IPS-18c (cell line): ENCODE results near the gene WDR83.
A peak's percentile ranks its signal among the peaks of the same experiment; 100 is the strongest.
"Not testable (repeated sequence)": the region's sequence is repeated elsewhere in the genome, so short reads cannot be mapped to it uniquely, and the experiment has no call there.

Experiments used
- H3K4me3 ChIP-seq: 2 replicates; pipeline ENCODE4 v1.7.0; 2013; ENCODE audit warnings: low read depth, mild to moderate bottlenecking, low read length, moderate library complexity; ENCODE audit not compliant: insufficient read depth
- H3K9me3 ChIP-seq: one replicate; pipeline ENCODE4 v1.6.1; 2013; ENCODE audit warnings: mild to moderate bottlenecking, low read length, moderate library complexity; ENCODE audit not compliant: control insufficient read depth, insufficient read depth

The WDR83 gene

DNA sequence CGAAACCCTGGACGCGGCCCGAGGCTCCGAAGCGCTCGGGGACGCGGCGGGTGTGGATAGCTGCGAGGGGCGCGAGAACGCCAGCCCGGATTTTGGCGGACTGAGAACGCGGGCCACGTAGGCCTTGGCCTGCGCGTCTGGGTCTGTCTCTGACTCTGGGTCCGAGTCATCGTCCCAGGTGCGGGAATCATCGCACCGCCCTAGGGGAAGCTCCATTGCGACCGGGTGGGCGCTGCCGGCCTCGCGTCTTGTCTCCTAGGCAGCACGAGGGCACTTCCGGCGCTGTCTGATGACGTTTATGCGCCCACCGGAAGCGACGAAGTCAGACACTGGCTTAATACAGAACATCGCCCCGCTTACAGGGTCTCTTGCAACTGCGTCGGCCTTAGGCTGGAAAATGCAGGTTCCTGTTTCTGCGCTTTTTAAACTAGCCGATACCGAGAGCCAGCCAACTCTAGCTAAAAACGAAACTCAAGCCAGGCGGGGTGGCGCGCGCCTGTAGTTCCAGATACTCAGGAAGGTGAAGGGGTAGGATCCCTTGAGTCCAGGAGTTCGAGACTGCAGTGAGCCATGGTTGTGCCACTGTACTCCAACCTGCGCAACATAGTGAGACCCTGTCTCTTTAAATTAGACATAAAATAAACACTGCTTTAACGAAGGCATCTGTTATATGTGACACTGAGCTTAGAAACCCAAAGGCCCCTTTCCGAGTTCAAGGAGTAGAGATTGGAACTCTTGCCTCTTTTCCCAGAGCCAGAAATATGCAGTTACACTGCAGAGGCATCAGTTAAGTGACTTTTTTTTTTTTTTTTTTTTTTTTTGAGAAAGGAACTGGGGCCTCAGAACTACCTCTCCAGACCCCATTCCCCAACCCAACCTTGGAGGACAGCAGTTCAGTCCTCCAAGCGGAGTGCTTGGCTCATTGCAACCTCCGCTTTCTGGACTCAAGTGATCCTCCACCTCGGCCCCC lies 30.0 kb downstream of the WDR83 start, which contains the start of gene FBXW9:
Gene FBXW9 (minus strand): TSS at position 266 of the 970 bp plus-strand sequence. CDS start 50 bp downstream, at position 216.
- Histone ChIP-seq H3K4me3 (peak within 1 kb of the TSS; percentile 94), H3K9me3 (no peaks in the 10 kb centered on the region)

DNA sequence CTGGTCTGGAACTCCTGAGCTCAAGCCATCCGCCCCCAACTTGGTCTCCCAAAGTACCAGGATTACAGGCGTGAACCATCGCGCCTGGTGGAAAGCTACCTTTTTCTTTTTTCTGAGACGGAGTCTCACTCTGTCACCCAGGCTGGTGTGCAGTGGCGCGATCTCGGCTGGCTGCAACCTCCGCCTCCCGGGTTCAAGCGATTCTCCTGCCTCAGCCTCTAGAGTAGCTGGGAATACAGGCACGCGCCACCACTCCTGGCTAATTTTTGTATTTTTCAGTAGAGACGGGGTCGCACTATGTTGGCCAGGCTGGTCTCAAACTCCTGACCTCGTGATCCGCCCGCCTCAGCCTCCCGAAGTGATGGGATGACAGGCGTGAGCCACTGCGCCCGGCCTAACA lies 30.8 kb downstream of the WDR83 start:
- not testable (repeated sequence) for H3K9me3 ChIP-seq
- H3K4me3 ChIP-seq, result peak overlapping the region; percentile 94; the same call in 1 of the 2 replicates

DNA sequence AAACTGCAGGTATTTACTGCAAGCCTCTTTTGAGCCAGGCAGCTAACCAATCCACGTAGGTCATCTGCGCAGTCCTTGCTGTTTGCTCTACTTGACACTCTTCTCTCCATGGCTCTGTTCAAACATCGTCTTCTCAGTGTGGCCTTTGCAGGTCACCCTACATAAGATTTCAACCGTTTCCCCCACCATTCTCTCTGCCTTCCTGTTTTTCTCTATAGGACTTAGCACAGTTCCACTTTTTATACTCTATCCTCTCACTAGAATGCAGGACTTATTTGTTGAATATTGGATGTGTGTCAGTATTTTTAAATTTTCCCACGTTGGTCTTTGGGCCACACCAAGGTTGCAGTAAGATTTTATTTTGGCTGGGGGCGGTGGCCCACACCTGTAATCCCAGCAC lies 31.5 kb downstream of the WDR83 start:
- H3K4me3 ChIP-seq, result no peak overlapping the region
- H3K9me3 ChIP-seq, result no peaks in the 10 kb centered on the region

DNA sequence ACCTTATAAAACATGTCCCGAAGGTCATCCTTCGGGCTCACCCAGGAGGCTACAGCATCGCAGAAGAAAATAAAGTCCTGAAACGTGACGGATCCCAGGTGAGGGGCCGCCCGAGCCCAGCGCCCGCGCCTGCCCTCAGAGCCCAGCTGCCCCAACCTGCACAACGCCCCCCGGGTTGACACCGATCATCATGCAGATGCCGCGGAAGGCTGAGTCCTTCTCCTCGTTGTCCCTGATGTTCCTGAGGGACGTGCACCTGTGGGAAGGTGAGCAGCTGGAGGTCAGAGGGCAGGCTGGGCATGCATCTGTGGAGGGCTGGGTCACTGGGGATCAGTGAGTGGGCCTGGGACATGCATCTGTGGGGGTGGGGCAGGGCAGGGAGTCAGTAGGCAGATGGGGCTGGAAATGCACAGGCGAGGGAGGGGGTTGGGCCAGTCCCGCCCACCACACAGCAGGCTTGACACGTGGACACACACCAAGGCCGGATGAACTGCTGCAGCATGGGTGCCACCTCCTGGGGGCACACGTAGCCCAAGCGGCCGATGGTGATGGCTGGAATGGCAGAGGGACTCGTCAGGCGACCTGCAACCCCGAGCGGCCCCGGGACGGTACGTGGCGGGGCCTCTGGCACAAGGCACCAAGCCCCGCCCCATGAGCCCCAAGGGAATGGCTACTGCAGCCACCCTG lies 35.1 kb downstream of the WDR83 start:
- H3K9me3 ChIP-seq, result no peaks in the 10 kb centered on the region
- H3K4me3 ChIP-seq, result no peak overlapping the region

DNA sequence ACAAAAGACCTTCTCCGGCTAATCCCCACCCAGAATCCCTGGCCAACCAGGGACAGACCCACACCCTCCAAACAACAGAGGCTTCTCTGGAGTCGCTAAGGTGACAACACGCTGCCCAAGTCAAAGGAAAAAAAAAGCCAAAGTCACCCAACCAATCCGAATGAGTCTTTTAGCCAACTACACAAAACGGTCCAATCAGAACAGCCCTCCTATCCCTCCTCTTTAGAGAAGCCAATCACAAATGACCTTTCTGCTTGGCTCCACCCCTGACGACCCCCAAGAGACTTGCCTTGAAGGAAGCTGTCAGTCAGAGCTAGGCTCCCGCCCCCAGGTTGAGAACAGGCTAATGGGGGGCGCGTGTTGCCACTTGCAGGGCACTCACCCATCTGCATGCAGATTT lies 36.4 kb downstream of the WDR83 start:
- no peak overlapping the region for H3K4me3 ChIP-seq
- no peaks in the 10 kb centered on the region for H3K9me3 ChIP-seq

DNA sequence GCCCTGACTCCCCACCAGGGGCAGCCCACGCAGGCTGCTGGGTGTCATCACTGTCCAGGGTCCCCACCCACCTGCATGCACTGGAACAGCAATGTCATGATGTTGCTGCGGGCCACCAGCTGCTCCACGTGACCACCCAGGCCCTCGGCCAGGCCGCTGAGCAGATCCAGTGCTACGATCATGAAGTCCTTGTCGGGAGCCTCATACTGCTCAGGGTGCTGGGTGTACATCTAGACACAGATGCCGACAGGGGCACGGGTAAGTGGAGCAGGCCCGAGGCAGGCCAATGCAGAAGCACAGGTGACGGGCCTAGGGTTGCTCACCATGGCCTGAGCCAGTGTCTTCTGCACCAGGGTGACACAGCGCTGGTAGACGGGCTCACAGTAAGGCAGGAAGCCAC lies 38.6 kb downstream of the WDR83 start:
- H3K4me3 ChIP-seq, result no peak overlapping the region
- H3K9me3 ChIP-seq, result no peaks in the 10 kb centered on the region

DNA sequence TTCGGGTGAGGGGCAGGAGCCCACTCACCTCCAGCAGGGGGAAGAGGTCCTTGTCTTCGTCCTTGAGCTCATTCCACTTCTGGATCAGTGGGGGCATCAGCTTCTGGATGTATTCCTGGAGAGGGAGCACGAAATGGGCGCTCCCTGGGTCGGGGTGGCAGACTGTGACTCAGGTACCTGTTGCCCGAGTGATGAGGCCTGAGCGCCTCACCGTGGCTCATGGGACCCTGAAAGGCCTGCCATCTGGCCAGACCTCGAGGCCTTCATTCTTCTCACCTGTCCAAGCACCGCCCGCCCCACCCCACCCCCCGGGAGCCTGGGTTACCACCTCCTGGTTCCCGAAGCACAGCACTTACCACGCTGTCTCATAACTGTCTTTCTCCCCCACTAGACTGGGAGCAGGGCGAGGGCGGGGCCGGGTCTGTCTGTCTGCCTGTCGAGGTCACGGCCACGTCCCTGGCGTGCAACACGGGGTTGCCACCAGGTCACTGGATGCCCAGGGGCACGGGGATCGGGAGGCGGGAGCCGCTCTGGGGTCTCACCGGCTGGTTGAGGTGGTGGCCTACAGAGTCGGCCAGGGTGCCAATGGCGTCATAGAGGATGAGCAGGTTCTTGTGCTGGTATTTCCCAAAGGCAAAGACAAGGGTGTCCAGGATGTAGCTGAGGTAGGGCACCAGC lies 39.2 kb downstream of the WDR83 start:
- H3K9me3 ChIP-seq, result no peaks in the 10 kb centered on the region

DNA sequence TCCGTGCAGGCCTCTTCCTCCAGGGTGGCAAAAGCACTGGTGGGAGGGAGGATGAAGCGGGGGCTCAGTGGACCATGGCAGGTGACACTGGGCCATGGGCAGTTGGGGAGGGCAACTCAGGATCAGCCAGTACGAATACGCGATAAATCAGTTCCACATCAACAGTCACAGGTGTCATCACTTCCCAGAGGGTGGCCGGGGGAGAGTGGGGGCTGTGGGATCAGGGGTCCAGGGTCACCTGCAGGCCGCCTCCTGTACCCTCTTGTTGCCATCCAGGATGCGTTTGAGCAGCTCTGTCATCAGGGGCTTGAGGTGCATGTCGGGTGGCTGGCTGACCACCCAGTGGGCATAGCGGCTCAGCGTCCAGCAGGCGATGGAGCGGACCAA lies 39.7 kb downstream of the WDR83 start:
- H3K9me3 ChIP-seq, result no peaks in the 10 kb centered on the region
- no peak overlapping the region for H3K4me3 ChIP-seq

More for the DNA sequence above, 39.2 kb downstream of the WDR83 start:
- no peak overlapping the region for H3K4me3 ChIP-seq

DNA sequence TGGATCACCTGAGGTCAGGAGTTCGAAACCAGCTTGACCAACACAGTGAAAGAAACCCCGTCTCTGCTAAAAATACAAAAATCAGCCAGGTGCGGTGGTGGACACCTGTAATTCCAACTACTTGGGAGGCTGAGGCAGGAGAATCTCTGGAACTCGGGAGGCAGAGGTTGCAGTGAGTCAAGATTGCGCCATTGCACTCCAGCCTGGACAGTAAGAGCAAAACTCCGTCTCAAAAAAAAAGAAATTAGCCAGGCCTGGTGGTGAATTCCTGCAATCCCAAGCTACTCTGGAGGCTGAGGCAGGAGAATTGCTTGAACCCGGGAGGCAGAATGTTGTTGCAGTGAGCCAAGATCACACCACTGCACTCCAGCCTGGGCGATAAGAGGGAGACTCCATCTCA lies 42.0 kb downstream of the WDR83 start:
- no peak overlapping the region for H3K4me3 ChIP-seq

DNA sequence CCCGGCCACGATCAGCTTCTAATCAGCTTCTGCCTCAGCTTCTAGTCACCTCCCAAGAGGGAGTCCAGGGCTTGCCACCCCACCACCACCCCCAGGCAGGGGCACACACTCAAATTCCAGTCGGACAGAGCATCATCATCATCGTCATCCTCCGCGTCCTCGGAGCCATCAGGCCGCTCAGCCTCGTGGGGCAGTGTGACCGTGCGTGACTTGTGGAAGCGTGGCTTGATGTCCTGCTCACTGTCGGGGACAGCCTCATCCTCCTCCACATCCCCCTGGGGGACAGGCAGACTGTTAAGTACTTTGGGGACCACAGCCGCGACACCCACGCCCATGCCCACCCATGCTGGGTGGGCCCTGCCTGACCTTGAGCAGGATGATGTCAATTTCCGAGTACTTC lies 44.6 kb downstream of the WDR83 start:
- H3K9me3 ChIP-seq, result no peaks in the 10 kb centered on the region
- no peak overlapping the region for H3K4me3 ChIP-seq

More for the DNA sequence above, 42.0 kb downstream of the WDR83 start:
- no peaks in the 10 kb centered on the region for H3K9me3 ChIP-seq

DNA sequence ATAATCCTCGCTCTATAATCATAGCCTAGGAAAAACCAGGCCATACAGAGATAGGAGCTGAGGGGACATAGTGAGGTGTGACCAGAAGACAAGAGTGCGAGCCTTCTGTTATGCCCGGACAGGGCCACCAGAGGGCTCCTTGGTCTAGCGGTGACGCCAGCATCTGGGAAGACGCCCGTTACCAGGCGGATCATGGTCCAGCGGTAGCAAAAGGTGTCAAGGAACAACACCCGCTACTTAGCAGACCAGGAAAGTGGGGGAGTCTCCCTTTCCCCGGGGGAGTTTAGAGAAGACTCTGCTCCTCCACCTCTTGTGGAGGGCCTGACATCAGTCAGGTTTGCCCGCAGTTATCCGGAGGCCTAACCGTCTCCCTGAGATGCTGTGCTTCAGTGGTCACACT lies 45.5 kb downstream of the WDR83 start:
- H3K4me3 ChIP-seq, H3K9me3 ChIP-seq: not testable (repeated sequence)

DNA sequence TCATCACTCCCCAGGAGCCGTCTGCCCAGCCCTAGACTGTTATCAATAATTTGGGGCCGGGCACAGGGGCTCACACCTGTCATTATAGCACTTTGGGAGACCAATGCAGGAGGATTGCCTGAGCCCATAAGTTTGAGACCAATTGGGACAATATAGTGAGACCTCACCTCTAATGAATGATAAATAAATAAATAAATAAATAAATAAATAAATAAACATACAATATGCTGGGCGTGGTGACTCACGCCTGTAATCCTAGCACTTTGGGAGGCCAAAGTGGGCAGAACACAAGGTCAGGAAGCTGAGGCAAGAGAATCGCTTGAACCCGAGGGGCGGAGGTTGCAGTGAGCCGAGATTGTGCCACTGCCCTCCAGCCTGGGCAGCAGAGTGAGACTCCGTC lies 46.7 kb downstream of the WDR83 start:
- H3K4me3 ChIP-seq, H3K9me3 ChIP-seq: not testable (repeated sequence)

DNA sequence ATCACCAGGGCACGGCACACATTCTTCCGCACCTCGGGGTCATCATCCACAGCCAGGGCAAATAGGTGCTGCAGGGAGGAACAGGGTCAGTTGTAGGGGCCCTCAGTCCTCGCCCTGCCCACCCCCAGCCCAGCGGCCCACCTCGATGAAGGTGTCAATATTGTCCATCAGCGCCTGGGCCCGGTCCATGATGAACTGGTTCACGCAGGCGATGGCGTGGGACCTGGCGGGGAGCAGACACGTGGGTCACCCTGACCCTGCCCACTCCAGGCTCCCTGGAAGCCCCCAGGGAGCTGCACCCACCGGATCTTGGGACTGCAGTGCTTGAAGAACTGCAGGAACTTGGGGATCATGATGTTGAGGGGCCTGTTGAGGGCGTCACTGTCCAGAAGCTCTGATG lies 48.5 kb downstream of the WDR83 start:
- no peak overlapping the region for H3K4me3 ChIP-seq

DNA sequence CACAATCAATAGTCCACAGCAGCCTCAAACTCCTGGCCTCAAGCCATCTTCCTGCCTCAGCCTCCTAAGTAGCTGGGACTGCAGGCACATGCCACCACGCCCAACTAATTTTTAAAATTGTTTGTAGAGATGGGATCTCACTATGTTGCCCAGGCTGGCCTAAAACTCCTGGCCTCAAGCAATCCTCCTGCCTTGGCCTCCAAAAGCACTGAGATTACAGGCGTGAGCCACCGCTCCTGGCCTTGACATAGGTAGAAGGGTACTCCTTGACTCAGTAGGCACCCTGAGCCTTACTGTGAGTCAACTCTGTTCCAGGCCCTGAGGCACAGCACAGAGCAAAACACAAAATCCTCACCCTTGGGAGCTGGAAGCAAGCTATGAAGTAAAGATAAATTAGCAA lies 49.3 kb downstream of the WDR83 start:
- Histone ChIP-seq H3K9me3 (peaks cover 2% of the 10 kb centered on the region), H3K4me3 (no peak overlapping the region)

More for the DNA sequence above, 48.5 kb downstream of the WDR83 start:
- H3K9me3 ChIP-seq, result no peaks in the 10 kb centered on the region

DNA sequence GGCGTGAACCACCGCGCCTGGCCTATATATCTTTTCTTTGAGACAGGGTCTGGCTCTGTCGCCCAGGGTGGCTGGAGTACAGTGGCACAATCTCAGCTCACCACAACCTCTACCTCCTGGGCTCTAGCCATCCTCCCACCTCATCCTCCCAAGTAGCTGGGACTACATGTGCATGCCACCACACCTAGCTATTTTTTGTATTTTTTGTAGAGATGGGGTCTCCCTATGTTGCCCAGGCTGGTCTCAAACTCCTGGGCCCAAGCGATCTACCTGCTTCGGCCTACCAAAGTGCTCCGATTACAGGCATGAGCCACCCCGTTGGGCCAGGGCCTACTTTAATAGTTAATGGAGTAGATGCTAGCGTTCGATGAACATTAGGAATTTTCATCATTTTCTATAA lies 53.7 kb downstream of the WDR83 start:
- peak overlapping the region; percentile 98 for H3K4me3 ChIP-seq
- peaks cover 2% of the 10 kb centered on the region for H3K9me3 ChIP-seq

DNA sequence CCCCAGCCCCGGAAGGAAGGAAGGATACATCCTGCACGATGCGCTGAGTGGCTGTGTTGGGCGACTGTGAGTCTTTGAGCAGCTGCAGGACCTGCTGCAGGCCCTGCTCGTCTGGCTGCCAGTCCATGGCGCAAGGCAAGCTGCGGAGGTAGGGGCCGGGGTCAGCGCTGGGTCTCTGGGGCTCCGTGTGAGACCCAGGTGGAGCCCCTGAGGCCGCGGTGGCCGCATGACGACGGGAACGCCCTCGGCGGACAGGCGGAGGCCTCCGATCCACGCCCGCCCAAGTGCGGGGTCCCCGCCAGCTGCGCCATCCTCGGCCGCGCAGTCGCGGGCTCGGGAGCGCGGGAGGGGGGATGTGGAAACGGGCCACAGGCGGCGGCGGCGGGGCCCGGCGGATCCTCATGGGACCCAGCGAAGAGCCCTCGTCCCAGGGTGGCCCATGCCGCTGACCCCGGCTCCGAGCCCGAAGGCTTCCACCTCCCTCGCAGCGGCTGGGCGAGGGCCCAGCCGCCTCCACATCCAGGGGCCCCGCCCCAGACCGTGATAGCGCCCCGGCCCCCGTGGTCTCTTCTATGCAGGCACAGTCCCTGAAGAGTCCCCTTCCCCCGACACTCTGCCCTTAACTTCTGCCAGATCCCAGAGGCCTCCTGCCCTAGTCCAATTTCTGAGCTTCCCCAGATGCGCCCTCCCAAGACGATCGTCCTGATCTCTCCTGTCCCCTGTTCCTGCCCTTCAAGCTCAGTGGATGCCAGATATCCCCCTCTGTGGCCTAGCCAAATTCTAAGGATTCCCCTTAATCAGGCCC lies 54.4 kb downstream of the WDR83 start:
- H3K4me3 ChIP-seq, result peak overlapping the region; percentile 98
- H3K9me3 ChIP-seq, result peaks cover 2% of the 10 kb centered on the region
